SU-DHL-6 (cell line): Measurements from ENCODE around the gene LRCH1.

ENCODE experiments used
- H2AFZ ChIP-seq: fragments of 200-600 bp; sonication (generic); 2 replicates; pipeline ENCODE4 v1.6.1; 2014; ENCODE audit warnings: low read depth, mild to moderate bottlenecking, moderate library complexity, mixed read lengths, antibody characterized with exemption, low read length; ENCODE audit not compliant: severe bottlenecking
- H3F3A ChIP-seq: fragments of 200-600 bp; shearing (Covaris generic); 2 replicates; pipeline ENCODE4 v1.6.0; 2016; ENCODE audit warnings: antibody characterized with exemption, mild to moderate bottlenecking; ENCODE audit not compliant: insufficient read depth
- H3K27ac ChIP-seq: fragments of 200-600 bp; sonication (generic); 2 replicates; pipeline ENCODE4 v1.5.1; 2016; ENCODE audit warnings: low read depth, mild to moderate bottlenecking, low read length, moderate library complexity, mixed read lengths
- H3K27me3 ChIP-seq: fragments of 200-600 bp; sonication (generic), shearing (Covaris generic); 2 replicates; pipeline ENCODE4 v1.6.0; 2014; ENCODE audit warnings: mild to moderate bottlenecking, low read length
- H3K36me3 ChIP-seq: fragments of 200-600 bp; sonication (generic); 2 replicates; pipeline ENCODE4 v1.6.1; 2014; ENCODE audit warnings: mild to moderate bottlenecking, low read length, mixed read lengths
- H3K4me2 ChIP-seq: fragments of 300-600, 200-600 bp; shearing (Covaris generic), sonication (generic); 2 replicates; pipeline ENCODE4 v1.6.0; 2014; ENCODE audit warnings: low read length, low read depth, mild to moderate bottlenecking; ENCODE audit not compliant: poor library complexity, severe bottlenecking
- H3K4me3 ChIP-seq: fragments of 200-600 bp; sonication (generic); 2 replicates; pipeline ENCODE4 v1.5.1; 2014; ENCODE audit warnings: antibody characterized with exemption, low read length, mild to moderate bottlenecking, mixed read lengths; ENCODE audit not compliant: insufficient read depth, poor library complexity, severe bottlenecking
- H3K79me2 ChIP-seq: fragments of 200-600 bp; sonication (generic); 2 replicates; pipeline ENCODE4 v1.6.1; 2014; ENCODE audit warnings: mild to moderate bottlenecking, low read length, moderate library complexity; ENCODE audit not compliant: insufficient read depth
- H3K9ac ChIP-seq: fragments of 200-600 bp; sonication (generic); 2 replicates; pipeline ENCODE4 v1.7.0; 2014; ENCODE audit warnings: mild to moderate bottlenecking, low read length
- H3K9me2 ChIP-seq: fragments of 200-600 bp; sonication (generic); replicated peaks from 2 replicates; pipeline ENCODE4 v1.6.1; 2014; ENCODE audit warnings: low read length; ENCODE audit not compliant: insufficient read depth
- H3K9me3 ChIP-seq: fragments of 200-600 bp; sonication (generic); 2 replicates; pipeline ENCODE4 v1.6.1; 2014; ENCODE audit warnings: low read length, mixed read lengths; ENCODE audit not compliant: insufficient read depth
- H4K20me1 ChIP-seq: fragments of 200-600 bp; sonication (generic); 2 replicates; pipeline ENCODE4 v1.6.1; 2014; ENCODE audit warnings: low read depth, mild to moderate bottlenecking, antibody characterized with exemption, low read length, moderate library complexity, mixed read lengths
- CTCF ChIP-seq: fragments of 200-600 bp; sonication (generic); IDR thresholded peaks from one replicate; pipeline ENCODE4 v1.5.1; 2017; ENCODE audit warnings: antibody characterized with exemption, mild to moderate bottlenecking, low read length, moderate library complexity; ENCODE audit not compliant: insufficient read depth, poor library complexity, severe bottlenecking
- EZH2phosphoT487 ChIP-seq: fragments of 200-600 bp; sonication (generic), shearing (Covaris generic); conservative IDR thresholded peaks from 2 replicates; pipeline ENCODE4 v1.6.1; 2018; ENCODE audit warnings: mild to moderate bottlenecking, antibody characterized with exemption, low read length, moderate library complexity, mixed read lengths

LRCH1 gene

GRCh38 chr13:46639033-46639981, 86.3 kb downstream of the LRCH1 start:
- no peaks in the 10 kb centered on the region for H3K36me3 ChIP-seq
- H3K4me2 ChIP-seq, result no peak overlapping the region
- peaks cover 26% of the 10 kb centered on the region; the same call in 1 of the 2 replicates for H4K20me1 ChIP-seq
- no peaks in the 10 kb centered on the region for H3K27me3 ChIP-seq
- H2AFZ ChIP-seq, result no peak overlapping the region
- H3F3A ChIP-seq, result no peaks in the 10 kb centered on the region
- H3K27ac ChIP-seq, result no peak overlapping the region
- peaks cover 83% of the 10 kb centered on the region for H3K79me2 ChIP-seq
- H3K9me3 ChIP-seq, result no peaks in the 10 kb centered on the region
- no peak overlapping the region for H3K9ac ChIP-seq
- H3K9me2 ChIP-seq, result no peaks in the 10 kb centered on the region
- TF ChIP-seq CTCF (no peak), EZH2phosphoT487 (no peak)
- H3K4me3 ChIP-seq, result no peak overlapping the region

- no peak for TF ChIP-seq CTCF
- TF ChIP-seq EZH2phosphoT487, result no peak
- Histone ChIP-seq H3K4me2 (no peak overlapping the region), H2AFZ (no peak overlapping the region), H3K79me2 (peaks cover 87% of the 10 kb centered on the region), H3K36me3 (no peaks in the 10 kb centered on the region), H3K27me3 (no peaks in the 10 kb centered on the region), H3K9me2 (no peaks in the 10 kb centered on the region), H3K27ac (no peak overlapping the region), H3F3A (no peaks in the 10 kb centered on the region), H4K20me1 (peaks cover 34% of the 10 kb centered on the region; the same call in 1 of the 2 replicates), H3K9ac (no peak overlapping the region), H3K4me3 (no peak overlapping the region), H3K9me3 (no peaks in the 10 kb centered on the region)
These were observed 87.9 kb downstream of the LRCH1 start for GRCh38 chr13:46640843-46641242.

GRCh38 chr13:46641274-46642081, 88.5 kb downstream of the LRCH1 start:
- peaks cover 34% of the 10 kb centered on the region; the same call in 1 of the 2 replicates for H4K20me1 ChIP-seq
- H3F3A ChIP-seq, result no peaks in the 10 kb centered on the region
- no peak overlapping the region for H2AFZ ChIP-seq
- no peaks in the 10 kb centered on the region for H3K36me3 ChIP-seq
- peaks cover 86% of the 10 kb centered on the region for H3K79me2 ChIP-seq
- no peak overlapping the region for H3K27ac ChIP-seq
- H3K27me3 ChIP-seq, result no peaks in the 10 kb centered on the region
- no peak overlapping the region for H3K4me3 ChIP-seq
- TF ChIP-seq CTCF (no peak), EZH2phosphoT487 (no peak)
- H3K4me2 ChIP-seq, result no peak overlapping the region
- no peaks in the 10 kb centered on the region for H3K9me2 ChIP-seq
- H3K9ac ChIP-seq, result no peak overlapping the region
- H3K9me3 ChIP-seq, result no peaks in the 10 kb centered on the region
